Tibial nerve (tissue), 4 donors: ENCODE data around the gene TRIM27. TPM values are rescaled to one million over a fixed set of nuclear protein-coding genes. Genes with fewer than 3 reads are reported as not detected.

Experiments used
- DNase-seq, 2 donors: peaks; one replicate each; pipeline ENCODE4 v3.0.0-alpha.2; 2019; ENCODE audit warnings: low spot score in 2 of 2
- H3K27ac ChIP-seq, 4 donors: fragments of 200-600 bp; sonication (generic) in 3 of 4; one replicate each; pipeline ENCODE4 v1.5.1; 2017 to 2019; ENCODE audit warnings: mild to moderate bottlenecking in 1 of 4
- H3K27me3 ChIP-seq, 2 donors: fragments of 200-600 bp; sonication (generic) in 1 of 2; one replicate each; pipeline versions ENCODE4 v1.5.1 to v1.6.0; 2017 to 2019
- H3K36me3 ChIP-seq, 3 donors: fragments of 200-600 bp; sonication (generic); one replicate each; pipeline ENCODE4 v1.5.1; 2018 to 2019
- H3K4me1 ChIP-seq, 4 donors: fragments of 200-600 bp; sonication (generic) in 3 of 4; one replicate each; pipeline ENCODE4 v1.5.1; 2017 to 2019
- H3K4me3 ChIP-seq, 4 donors: fragments of 200-600 bp; sonication (generic) in 3 of 4; one replicate each; pipeline ENCODE4 v1.5.1; 2017 to 2019; ENCODE audit warnings: mild to moderate bottlenecking in 1 of 4, moderate library complexity in 1 of 4
- H3K9me3 ChIP-seq, 4 donors: fragments of 200-600 bp; sonication (generic) in 3 of 4; one replicate each; pipeline ENCODE4 v1.5.1; 2017 to 2019
- CTCF ChIP-seq, 5 experiments: fragments of 200-600 bp in 3 of 5; fragments of 450-650 bp in 2 of 5; sonication (generic) in 3 of 5; IDR thresholded peaks; one replicate each; pipeline ENCODE4 v1.5.1; 2016 to 2019; ENCODE audit warnings: antibody characterized with exemption in 5 of 5, mild to moderate bottlenecking in 3 of 5, moderate library complexity in 2 of 5
- EP300 ChIP-seq, 2 donors: sonication (generic); formaldehyde crosslinking; IDR thresholded peaks; one replicate each; pipeline ENCODE4 v1.6.1; 2017; ENCODE audit warnings: antibody characterized with exemption in 2 of 2, mild to moderate bottlenecking in 1 of 2
- POLR2A ChIP-seq, 2 donors: fragments of 450-650 bp; IDR thresholded peaks; one replicate each; pipeline ENCODE4 v1.6.1; 2017; ENCODE audit warnings: antibody characterized with exemption in 2 of 2, mild to moderate bottlenecking in 2 of 2, moderate library complexity in 2 of 2
- WGBS, 2 donors: methylation state at CpG; one replicate each; pipeline ENCODE4 v1.1.5; 2018; 5-methylcytosine and 5-hydroxymethylcytosine counted together
- total RNA-seq, 4 donors: library from RNA; depleted of rRNA; stranded (reverse); fragments of >200 nt; gene quantifications; one replicate each; pipeline ENCODE4 v1.1.0, GENCODE V29; 2016

Gene TRIM27
- total RNA-seq, 4 donors from 2014 or later, result 57.5 to 90.9 (median 72.4) TPM

GRCh38 chr6:28910901-28911690 lies 12.7 kb downstream of the TRIM27 start:
- no peak for DNase-seq
- no peak for TF ChIP-seq EP300 (IDR thresholded peaks at IDR 0.05)
- TF ChIP-seq CTCF (IDR thresholded peaks at IDR 0.05), result no peak
- TF ChIP-seq POLR2A (IDR thresholded peaks at IDR 0.05), result no peak
- H3K4me1 ChIP-seq, result no peaks in the 10 kb centered on the region
- H3K9me3 ChIP-seq, result no peaks in the 10 kb centered on the region
- no peaks in the 10 kb centered on the region for H3K27me3 ChIP-seq
- WGBS, 2 donors, result 74 to 90% methylated on average over 3 of the region's 3 CpGs
- H3K27ac ChIP-seq, result no peak overlapping the region
- no peak overlapping the region for H3K4me3 ChIP-seq
- peaks cover 2 to 99% (median 19%) of the 10 kb centered on the region in 3 donors for H3K36me3 ChIP-seq

GRCh38 chr6:28907394-28907793 lies 16.4 kb downstream of the TRIM27 start:
- whole genome bisulfite sequencing, 2 donors, result 58 to 72% methylated on average over 3 of the region's 3 CpGs
- H3K9me3 ChIP-seq, result no peaks in the 10 kb centered on the region
- no peaks in the 10 kb centered on the region for H3K27me3 ChIP-seq
- peaks cover 0 to 99% (median 28%) of the 10 kb centered on the region in 3 donors for H3K36me3 ChIP-seq
- no peaks in the 10 kb centered on the region for H3K4me1 ChIP-seq
- no peak overlapping the region for H3K27ac ChIP-seq
- DNase-seq, result no peak
- H3K4me3 ChIP-seq, result no peak overlapping the region
- TF ChIP-seq EP300 (IDR thresholded peaks at IDR 0.05) (no peak), CTCF (IDR thresholded peaks at IDR 0.05) (no peak), POLR2A (IDR thresholded peaks at IDR 0.05) (no peak)

GRCh38 chr6:28906669-28907068 lies 17.1 kb downstream of the TRIM27 start:
- Histone ChIP-seq H3K36me3 (peaks cover 0 to 99% (median 28%) of the 10 kb centered on the region in 3 donors), H3K27ac (no peak overlapping the region)

GRCh38 chr6:28903686-28904085 lies 20.1 kb downstream of the TRIM27 start:
- TF ChIP-seq EP300 (IDR thresholded peaks at IDR 0.05), result no peak
- no peak for TF ChIP-seq POLR2A (IDR thresholded peaks at IDR 0.05)
- no peak for TF ChIP-seq CTCF (IDR thresholded peaks at IDR 0.05)
- H3K36me3 ChIP-seq, result peaks cover 0 to 82% (median 18%) of the 10 kb centered on the region in 3 donors
- 86 to 96% methylated on average over 5 of the region's 5 CpGs for WGBS, 2 donors
- H3K4me1 ChIP-seq, result no peaks in the 10 kb centered on the region
- no peak overlapping the region for H3K4me3 ChIP-seq
- H3K27ac ChIP-seq, result no peak overlapping the region
- DNase-seq, result no peak
- no peaks in the 10 kb centered on the region for H3K27me3 ChIP-seq
- H3K9me3 ChIP-seq, result no peaks in the 10 kb centered on the region

More at GRCh38 chr6:28906669-28907068, 17.1 kb downstream of the TRIM27 start:
- DNase-seq, result no peak
- Histone ChIP-seq H3K27me3 (no peaks in the 10 kb centered on the region), H3K4me1 (no peaks in the 10 kb centered on the region), H3K4me3 (no peak overlapping the region), H3K9me3 (no peaks in the 10 kb centered on the region)
- TF ChIP-seq CTCF (IDR thresholded peaks at IDR 0.05), result no peak
- no peak for TF ChIP-seq EP300 (IDR thresholded peaks at IDR 0.05)
- TF ChIP-seq POLR2A (IDR thresholded peaks at IDR 0.05), result no peak
- WGBS, 2 donors, result 87 to 90% methylated on average over 4 of the region's 4 CpGs

GRCh38 chr6:28901831-28902230 lies 22.0 kb downstream of the TRIM27 start:
- Histone ChIP-seq H3K36me3 (peaks cover 0 to 64% (median 10%) of the 10 kb centered on the region in 3 donors), H3K4me3 (no peak overlapping the region), H3K9me3 (no peaks in the 10 kb centered on the region), H3K27ac (no peak overlapping the region), H3K4me1 (peaks cover 0 to 7% (median 0%) of the 10 kb centered on the region in 4 donors), H3K27me3 (no peaks in the 10 kb centered on the region)
- DNase-seq, result no peak
- TF ChIP-seq CTCF (IDR thresholded peaks at IDR 0.05) (no peak), POLR2A (IDR thresholded peaks at IDR 0.05) (no peak), EP300 (IDR thresholded peaks at IDR 0.05) (no peak)
